HG02943 (cell line): ENCODE measurements around the gene EEF1A1.
"Not testable (repeated sequence)": the region's sequence is repeated elsewhere in the genome, so short reads cannot be mapped to it uniquely, and the experiment has no call there.

Experiments used
- ATAC-seq: cut with Tn5 transposase; IDR thresholded peaks from one replicate; pipeline ENCODE4 v1.9.1; 2021; ENCODE audit warnings: mild to moderate bottlenecking, low read depth, moderate library complexity; ENCODE audit not compliant: unreplicated experiment

Gene EEF1A1

GRCh38 chr6:73520688-73521350 lies at the start of gene EEF1A1:
TSS of gene EEF1A1 (minus strand) at chr6:73521032. CDS start at chr6:73520026, 1,006 bp downstream.
- ATAC-seq = peak; percentile 77

DNA sequence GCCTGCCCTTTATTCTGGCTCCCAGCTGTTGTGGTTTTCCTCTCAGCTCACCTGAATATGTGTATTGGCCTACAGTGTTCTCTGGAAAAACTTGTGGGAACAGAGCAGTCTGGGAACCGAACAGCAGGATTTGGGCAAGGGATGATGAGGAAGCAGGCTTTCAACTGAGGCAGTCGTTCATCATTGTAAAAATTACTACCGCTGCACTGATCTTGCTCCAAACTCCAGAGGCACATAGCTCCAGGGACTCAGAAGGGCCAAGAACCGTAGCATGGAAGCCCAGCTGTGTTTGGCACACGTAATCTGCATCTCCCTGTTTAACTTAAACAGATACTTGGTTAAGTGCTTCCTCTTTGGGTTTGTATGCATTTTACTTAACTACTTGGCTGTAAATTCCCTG lies 48.3 kb upstream of the EEF1A1 start:
- no peak for ATAC-seq

DNA sequence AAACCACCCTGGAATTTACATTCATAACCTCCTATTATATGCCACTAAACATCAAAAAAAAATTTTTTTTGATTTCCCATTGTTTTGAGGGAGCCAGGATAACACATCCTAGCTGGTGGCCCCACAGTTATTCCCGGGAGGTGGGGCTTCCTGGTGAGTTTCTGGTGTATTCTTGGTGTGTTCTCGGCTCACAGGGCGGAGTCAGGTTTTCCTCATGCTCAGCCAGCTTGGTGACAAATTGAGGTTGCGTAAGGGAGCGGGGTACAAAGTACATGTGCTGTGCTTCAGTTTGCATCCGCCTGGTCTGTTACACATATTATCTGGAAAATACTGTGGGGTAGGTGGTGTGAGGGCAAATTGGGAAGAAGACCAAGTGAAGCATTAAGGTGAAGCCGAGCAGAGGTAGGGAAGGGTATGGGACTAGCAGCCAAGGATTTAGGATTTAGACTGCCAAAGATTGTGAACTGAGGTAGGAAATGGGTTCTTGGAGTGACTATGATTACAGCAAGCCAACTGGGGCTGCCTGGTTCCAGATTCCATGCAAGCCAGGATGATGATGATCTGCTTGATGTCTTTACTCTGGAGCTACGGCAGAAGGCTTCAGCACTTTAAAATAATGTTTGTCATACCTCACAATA lies 46.2 kb upstream of the EEF1A1 start:
- ATAC-seq = no peak

DNA sequence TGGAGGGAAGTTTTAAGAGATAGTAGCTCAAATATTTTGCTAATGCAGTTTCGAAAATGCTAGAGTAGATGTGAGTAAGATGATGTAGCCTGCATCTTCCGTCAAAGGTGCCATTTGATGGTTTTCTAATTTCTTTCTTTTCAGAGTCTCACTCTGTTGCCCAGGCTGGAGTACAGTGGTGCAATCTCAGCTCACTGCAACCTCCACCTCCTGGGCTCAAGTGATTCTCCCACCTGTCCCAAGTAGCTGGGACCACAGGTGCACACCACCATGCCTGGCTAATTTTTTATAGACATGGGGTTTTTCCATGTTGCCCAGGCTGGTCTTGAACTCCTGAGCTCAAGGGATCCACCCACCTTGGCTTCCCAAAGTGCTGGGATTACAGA lies 45.6 kb upstream of the EEF1A1 start:
- ATAC-seq = not testable (repeated sequence)

GRCh38 chr6:73565767-73566485 lies 45.1 kb upstream of the EEF1A1 start:
- no peak for ATAC-seq

- ATAC-seq = no peak
Measured at GRCh38 chr6:73564578-73565345, 43.9 kb upstream of the EEF1A1 start.

GRCh38 chr6:73562558-73562957 lies 41.7 kb upstream of the EEF1A1 start:
- no peak for ATAC-seq

DNA sequence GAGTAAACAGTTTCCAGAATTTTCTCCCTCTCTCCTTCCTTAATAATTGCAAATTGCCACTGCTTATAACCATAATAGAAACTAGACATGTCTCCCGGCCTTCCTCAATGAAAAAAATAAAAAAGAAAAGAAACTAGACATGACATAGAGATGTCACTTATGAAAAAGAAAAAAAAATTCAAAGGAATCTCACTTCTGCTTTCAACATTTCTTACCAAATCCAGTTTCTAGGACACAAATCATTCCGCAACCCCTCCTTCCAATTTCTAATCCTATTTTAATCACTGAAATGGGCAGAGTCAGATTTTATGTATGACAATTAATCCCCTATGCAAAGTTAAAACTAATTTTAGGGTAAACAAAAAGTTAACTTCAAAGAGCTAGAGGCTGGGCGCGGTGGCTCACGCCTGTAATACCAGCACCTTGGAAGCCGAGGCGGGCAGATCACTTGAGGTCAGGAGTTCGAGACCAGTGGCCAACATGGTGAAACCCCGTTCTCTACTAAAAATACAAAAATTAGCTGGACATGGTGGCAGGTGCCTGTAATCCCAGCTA lies 40.1 kb upstream of the EEF1A1 start:
- no peak for ATAC-seq

- ATAC-seq = no peak
Measured at GRCh38 chr6:73560182-73560732, 39.4 kb upstream of the EEF1A1 start.

DNA sequence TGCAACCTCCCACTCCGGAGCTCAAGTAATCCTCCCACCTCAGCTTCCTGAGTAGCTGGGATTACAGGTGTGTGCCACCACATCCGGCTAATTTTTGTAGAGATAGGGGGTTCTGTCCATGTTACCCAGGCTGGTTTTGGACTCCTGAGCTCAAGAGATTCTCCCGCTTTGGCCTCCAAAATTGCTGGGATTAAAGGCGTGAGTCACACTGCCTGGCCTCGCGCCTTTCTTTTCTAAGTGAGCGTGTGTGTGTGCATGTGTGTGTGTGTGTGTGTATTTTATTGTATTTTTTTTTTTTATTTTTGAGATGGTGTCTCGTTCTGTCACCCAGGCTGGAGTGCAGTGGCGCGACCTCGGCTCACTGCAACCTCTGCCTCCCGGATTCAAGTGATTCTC lies 38.6 kb upstream of the EEF1A1 start:
- ATAC-seq = not testable (repeated sequence)

DNA sequence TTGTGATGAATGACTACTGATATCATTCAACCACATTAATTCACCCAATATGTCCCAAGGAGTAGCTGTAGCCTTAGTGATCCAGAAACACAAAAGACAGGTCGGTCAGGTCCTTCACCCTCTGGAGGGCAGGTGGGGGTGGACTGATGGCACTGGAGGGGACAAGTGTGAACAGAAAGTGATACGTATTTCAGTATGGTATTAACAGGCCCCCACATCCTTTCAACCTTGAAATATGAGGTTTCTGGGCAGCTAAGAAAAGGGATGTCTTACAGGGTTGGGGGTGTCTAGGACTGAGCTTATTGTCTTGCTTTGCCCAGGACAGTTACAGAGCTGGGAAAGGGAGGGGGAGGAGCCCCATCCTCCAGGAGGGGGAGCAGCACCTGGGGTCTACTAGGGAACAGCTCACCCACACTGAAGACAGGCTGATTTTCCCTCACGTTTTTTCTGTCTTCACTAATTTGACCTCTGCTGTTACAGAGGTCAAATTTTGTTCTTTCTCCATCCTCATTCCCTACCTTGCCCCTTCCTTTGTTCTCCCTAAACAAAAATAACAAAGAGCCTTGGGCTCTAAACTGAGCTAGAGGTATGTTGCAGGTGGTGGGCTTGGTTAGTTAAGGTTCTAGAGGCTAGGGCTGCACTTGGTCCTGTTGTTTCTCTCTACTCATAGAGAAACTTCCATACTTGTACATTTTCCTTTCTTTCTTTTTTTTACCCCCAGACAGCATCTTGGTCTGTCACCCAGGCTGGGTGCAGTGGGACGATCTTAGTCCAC lies 38.0 kb upstream of the EEF1A1 start:
- ATAC-seq = peak; percentile 60

GRCh38 chr6:73556836-73557235 lies 36.0 kb upstream of the EEF1A1 start:
- no peak for ATAC-seq

DNA sequence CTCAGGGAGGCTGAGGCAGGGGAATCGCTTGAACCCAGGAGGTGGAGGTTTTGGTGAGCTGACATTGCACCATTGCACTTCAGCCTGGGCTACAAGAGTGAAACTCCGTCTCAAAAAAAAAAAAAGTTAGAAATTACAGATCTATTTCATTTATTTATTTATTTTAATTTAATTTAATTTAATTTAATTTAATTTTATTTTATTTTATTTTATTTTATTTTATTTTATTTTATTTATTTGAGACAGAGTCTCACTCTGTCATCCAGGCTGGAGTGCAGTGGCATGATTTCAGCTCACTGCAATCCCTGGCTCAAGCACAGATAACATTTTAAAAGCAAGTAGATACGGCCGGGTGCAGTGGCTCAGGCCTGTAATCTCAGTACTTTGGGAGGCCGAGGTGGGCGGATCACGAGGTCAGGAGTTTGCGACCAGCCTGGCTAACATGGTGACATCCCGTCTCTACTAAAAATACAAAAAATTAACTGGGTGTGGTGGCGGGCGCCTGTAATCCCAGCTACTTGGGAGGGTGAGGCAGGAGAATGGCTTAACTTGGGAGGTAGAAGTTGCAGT lies 34.6 kb upstream of the EEF1A1 start:
- not testable (repeated sequence) for ATAC-seq

- not testable (repeated sequence) for ATAC-seq
Measured at GRCh38 chr6:73551115-73551514, 30.3 kb upstream of the EEF1A1 start.

- no peak for ATAC-seq
Measured at GRCh38 chr6:73548458-73549446, 27.9 kb upstream of the EEF1A1 start.

GRCh38 chr6:73547036-73547435 lies 26.2 kb upstream of the EEF1A1 start:
- no peak for ATAC-seq

GRCh38 chr6:73542891-73543290 lies 22.1 kb upstream of the EEF1A1 start:
- no peak for ATAC-seq

DNA sequence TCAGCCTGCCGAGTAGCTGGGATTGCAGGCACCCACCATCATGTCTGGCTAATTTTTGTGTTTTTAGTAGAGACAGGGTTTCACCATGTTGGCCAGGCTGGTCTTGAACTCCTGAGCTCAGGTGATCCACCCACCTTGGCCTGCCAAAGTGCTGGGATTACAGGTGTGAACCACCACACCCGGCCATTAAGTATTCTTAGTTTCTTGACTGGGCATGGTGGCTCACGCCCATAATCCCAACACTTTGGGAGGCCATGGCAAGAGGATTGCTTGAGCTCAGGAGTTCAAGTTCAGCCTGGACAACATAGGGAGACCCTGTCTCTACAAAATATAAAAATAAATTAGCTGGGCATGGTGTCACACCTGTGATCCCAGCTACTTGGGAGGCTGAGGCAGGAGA lies 21.6 kb upstream of the EEF1A1 start:
- ATAC-seq = not testable (repeated sequence)
